Left renal cortex interstitium (tissue), 4 donors: ENCODE results near the gene SFTPD. TPM values are rescaled to one million over a fixed set of nuclear protein-coding genes. Genes with fewer than 3 reads are reported as not detected.
"Not testable (repeated sequence)": the region's sequence is repeated elsewhere in the genome, so short reads cannot be mapped to it uniquely, and the experiment has no call there.

ENCODE experiments used
- DNase-seq, 4 donors: peaks; one replicate each; pipeline ENCODE4 v3.0.0-alpha.2; 2013; ENCODE audit warnings: low read depth in 4 of 4, low spot score in 2 of 4, missing footprints in 1 of 4
- polyA plus RNA-seq, 4 donors: library from polyadenylated mRNA; unstranded; fragments of 120-200 nt; gene quantifications; one replicate each; pipeline ENCODE4 v1.2.1, GENCODE V29; 2013; ENCODE audit not compliant: insufficient read length in 4 of 4

Gene SFTPD
- polyA plus RNA-seq, 4 donors = 0.97 to 2.0 (median 1.3) TPM

DNA sequence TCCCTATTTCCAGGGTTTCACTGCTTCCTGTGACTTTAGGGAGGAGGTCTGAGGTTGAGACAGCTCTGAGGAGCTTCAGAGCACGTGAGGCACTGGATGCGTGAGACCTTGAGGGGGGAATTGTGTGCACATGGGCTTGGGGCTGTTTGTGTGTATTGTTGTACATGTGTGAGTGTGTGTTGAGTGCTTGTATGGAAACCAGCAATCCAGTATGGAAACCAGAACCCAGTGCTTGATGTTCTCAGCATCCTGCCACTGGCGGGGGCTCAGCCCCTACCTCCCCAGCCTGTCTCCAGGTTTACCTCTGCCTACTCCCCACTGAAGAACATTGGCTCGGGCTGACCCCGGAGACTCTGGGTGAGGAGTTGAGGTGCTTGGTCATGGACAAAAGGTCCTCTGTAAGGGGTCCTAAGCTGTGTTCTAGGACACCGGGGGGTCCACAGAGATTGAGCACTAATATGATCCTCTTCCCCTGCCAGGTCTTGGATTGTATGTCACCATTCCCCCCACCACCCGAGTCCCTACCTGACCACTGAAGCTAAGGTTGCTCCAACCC is 20.8 kb downstream of the SFTPD start:
- DNase-seq = no peak

DNA sequence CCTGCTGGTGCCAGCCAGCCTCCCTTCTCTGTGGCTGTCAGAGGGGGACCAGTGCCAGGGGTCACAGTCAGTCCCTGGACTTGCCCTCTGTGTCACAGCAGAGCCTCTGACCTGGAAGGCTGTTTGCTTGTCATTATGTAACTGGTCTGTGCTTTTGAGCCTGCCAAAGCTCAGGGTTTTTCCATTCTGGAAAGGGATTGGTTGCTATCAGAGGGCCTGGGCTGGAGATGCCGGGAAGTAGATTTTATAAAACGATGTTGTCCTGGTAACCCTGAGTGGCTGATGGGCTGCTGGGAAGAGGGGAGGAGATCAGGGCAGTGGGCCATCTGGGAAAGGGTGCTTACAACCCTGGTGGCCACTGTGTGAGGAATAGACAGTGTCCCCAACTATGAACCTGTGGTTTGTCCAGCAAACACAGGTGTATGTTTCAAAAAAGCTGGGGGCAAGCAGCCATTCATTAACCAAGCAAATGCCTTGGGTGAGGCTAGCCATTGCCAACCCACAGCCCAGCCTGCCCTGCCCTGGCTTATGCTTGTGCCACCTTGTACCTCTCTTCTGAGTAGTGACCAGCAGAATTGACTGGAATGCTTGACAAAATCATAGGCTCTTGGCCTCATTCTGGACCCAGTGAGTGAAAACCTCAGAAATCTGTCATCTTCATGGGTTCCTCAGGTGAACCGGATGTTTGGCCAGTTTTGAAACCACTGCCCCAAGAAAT is 21.6 kb downstream of the SFTPD start:
- no peak for DNase-seq

DNA sequence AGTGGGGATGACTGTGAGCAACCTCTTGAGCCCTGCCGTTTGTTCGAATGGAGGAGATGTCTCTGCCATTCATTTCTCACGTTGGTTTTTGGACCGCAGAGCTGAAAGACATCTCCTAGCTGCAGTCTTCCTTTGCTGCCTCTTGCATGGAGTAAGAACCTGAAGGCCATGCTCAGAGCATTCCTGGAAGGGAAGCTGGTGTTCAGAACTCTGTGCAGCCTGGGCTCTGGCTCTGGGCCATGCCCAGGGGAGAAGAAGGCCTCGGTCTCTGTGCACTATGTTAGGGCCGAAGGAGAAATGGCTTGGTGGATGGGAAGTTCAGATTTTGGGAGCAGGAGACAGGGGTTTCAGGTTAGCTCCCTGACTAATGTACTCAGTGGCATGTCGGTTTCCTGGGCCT is 22.9 kb downstream of the SFTPD start:
- no peak for DNase-seq

DNA sequence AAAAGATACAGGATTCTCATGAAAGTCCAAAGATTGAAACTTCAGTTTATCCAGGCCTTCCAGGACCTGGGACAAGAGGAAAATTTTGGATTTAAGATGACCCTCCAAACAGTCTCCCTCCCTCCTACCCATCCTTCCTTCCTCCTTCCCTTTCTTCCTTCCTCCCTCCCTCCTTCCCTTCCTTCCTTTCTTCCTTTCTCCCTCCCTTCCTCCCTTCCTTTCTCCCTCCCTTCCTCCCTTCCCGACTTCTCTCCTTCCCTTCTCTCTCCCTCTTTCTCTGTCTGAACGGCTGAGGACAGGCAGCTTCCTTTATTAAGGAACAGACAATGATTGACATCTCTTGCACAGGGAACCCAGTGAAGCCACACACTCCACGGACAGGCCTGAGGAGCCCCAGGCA is 23.3 kb downstream of the SFTPD start:
- no peak for DNase-seq

DNA sequence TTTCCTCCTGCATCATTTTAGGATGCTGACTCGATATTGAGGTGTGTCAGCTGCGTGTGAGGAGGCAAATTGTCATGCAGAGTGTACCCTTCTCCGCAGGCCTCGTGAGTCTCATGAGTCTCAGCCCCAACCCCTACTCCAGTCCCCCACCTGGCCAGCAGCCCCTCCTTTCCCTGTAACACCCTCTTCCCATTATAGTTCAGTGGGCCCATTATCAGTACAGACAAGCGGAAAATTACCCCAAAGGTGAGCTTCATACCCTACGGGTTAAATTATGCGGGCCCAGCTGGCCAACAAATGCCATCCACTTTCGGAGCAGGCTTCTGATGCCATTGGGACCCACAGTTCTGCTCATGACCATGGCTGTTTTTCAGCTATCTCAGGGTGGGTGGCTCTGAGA is 25.2 kb downstream of the SFTPD start:
- no peak for DNase-seq

DNA sequence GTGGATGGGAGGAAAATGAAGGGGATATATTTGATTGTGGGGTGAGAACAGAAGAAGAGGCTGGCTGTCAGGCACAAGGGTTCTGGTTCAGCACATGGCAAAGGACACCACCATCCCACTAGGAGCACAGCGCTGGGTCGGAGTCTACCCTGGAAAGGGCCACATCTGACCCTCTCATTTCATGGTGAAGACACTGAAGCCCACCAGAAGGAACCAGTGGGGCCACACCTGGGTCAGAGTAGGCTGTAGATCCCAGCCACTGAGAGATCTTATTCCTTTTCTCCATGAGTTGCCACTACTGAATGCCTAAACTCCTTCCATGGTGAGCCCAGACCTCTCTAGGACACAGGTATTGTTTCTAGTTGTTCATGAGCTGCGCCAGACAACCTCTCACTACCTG is 25.8 kb downstream of the SFTPD start:
- no peak for DNase-seq

DNA sequence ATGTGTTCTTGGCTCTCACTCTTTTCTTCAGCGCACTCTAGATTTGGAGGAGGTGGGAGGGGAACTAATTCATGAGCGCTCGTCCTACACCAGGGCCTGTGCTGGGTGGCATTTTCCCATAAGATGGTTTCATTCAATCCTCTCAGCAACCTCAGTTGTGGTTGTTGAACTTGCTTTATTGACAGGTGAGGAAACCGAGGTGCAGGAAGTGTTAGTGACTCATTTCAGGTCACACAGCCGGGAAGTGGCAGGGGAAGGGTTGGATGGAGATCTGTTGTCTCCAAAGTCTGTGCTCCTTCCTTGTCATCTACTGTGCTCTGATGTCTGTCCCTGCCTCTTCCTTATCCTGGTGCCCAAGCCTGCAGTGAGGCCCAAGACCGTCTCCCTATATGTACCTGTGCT is 26.9 kb downstream of the SFTPD start:
- not testable (repeated sequence) for DNase-seq

DNA sequence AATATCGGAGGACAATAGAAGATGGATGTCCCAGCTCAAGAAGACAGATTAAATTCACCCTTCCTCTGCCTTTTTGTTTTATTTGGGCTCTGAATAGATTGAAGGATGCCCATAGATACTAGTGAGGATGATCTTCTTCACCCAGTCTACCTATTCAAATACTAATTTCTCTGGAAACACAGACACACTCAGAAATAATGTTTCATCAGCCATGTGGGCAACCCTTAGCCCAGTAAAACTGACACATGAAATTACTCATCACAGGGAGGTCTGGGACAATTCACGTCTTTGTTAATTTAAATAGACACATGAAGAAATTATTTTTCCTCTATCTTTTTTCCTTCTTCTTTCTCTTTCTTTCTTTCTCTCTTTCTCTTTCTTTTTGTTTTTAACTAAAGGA is 33.1 kb downstream of the SFTPD start:
- not testable (repeated sequence) for DNase-seq

DNA sequence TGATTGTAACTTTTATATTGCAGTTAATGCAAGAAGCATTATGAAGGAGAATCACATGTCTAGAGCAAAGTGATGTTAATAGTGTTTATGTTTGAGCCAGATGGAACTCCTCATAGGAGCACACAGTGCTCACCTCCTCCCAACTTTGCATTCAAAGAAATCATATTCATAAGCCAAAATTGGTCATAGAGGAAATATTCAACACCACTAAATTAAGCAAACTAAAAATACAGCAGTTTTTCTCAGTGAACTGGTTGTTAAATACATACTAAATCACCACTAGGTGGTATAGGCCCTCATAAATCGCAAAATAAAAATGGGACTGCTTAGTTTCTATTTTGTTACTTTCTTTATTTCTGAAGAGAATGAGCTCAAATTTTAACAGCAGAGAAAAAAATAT is 34.4 kb downstream of the SFTPD start:
- DNase-seq = not testable (repeated sequence)

DNA sequence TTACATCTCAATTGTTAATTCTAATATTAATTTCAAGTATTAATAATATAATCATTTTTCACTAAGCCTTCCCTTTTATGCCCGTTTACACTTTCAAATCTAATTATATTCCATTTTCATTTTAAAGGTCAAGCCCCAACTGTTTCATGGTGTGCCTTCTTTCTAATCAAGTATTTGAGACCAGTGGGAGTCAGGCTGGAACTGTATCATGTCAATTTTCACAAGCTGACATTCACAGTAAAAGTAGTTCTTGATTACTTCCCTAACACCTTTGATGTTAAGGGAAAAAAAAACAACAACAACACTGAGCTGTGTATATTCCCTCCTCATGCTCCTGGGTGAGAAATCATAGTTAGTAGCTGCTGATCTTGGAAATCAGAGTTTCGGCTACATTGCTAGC is 38.1 kb downstream of the SFTPD start:
- DNase-seq = no peak

DNA sequence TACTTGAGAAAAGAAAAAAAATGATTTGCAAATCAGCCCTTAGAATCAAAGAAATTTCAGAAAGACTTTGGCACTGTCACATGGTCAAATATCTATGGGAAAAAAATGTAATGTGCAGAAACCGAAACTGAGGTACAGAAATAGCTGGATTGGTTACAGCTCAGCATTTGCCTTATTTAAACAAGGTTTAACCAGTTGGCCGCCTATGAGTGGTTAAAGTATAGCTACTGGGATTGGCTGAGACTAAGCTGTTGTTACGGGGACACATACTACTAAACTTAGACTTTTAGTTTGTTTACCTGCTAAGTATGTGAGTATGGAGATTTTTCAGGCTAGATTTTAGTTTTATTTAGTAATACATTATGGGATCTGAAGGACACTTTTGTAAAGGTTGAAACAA is 38.6 kb downstream of the SFTPD start:
- DNase-seq = no peak

DNA sequence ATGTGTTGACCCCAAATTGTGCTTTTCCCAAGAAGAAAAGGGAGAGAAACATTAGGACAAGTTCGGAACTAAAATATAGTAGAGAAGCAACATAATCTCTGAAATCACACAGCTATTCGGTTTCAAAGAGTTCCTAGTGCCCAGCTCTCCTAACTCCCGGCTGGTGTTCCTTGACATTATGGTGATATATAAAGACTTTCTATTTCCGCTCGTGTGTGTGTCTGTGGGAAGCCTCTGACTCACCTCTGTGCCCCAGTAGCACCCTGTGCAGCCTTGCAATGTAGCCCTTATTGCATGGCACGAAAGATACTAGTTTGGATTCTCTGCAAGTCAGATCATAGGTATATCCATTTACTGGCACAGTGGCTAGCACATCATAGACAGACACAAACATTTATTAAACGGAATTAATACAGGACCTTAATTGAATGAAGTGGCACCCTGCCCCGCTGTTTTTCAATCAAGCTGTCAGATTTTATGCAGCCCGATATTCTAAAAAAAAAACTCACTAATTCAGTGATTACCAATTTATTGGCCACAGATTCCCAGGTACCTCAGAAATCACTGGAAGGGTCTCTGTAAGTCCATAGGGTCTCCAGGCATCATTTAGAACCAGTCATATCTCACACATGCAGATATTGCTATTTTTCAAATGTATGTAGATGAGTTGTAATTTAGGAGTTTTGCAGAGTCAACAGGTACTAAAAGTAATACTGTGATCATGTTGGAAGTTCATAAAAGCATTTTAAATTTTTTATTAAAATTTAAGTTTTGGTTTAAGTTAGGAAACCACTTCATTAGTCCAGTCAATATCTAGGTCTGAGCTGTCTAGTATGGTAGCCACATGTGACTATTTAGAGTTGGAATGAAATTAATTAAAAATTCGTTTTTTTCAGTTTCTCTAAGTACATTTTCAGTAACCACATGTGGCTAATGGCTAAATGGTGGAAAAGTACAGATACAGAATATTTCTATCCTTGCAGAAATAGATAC is 43.3 kb downstream of the SFTPD start:
- DNase-seq = peak in 1 of 4 donors; percentile 8

DNA sequence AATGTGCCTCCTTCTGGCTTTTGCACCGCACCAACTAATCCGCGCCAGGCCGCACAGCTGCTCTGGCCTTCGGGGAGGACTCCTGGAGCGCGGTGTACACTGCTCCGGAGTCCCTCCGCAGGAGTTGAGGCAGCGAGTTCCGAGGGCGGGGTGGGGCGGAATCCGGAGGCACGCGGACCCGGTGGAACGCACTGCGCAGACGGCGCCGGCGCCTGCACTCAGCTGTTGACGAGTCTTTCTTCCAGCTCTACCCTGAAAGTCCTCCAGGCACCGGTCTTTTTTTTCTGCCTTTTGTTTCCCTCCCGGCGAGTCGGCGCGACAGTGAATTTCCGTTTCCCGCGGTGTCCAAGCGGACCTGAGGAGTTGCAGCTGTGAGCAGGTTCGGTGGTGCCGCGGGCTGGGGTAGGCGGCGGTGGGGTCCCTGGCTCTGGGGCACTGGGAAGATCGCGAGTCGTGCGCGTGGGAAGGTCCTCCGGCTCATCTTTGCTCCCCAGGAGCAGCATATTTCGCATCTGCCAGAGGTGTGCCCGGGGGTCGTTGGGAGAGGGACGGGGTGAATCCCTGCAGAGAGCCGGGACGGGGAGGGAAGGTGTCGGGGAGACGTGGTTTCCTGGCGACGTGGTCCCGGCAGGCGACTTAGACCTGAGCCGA is 44.1 kb downstream of the SFTPD start:
- DNase-seq = peak; percentile 46 to 71 (median 54)

DNA sequence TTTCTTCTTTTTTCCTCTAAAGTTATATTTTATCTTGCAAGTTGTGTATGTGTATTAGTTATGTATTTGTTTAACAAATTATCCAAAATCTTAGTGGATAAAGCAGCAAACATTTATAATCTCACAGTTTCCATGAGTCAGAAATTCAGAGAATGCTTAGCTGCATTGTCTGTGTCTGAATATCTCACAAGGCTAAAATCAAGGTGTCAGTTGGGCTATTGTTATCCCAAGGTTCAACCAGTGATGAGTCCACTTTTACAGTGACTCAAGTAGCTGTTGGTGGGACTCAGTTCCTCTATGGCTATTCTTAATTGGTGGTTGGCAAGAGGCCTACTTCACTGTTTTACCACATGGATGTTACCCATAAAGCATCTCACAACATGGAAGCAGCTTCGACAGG is 47.3 kb downstream of the SFTPD start:
- DNase-seq = not testable (repeated sequence)

DNA sequence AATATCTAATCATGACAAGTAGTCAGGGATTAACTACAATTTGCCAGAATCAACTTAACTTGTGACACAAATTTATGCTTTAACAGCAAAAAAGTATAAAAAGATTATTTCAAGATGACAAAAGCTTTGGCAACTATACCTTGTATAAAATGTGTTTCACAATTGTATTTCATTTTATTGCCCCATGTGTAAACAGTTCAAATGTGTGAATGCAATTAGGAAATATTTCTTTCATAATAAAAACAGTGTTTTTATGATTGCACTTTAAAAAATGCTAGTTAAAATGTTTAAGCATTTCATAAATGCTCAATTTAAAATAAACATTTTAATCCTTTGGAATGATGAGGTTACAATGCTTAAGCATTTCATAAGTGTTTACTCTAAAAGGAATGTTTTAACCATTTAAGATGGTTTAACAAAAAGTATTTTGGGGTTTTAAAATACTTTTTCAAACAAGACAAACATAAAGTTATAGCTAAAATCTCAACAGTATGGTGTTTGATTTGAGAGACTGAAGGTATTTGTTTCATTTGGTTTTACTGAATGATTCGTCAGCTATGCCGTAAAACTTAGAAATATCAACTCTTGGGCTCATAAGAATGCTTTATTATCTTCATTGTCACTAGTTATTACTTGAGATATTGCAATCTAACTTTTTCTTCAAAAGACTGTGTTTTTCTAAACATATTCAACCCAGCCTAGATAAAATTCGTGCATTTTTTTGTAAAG is 50.1 kb downstream of the SFTPD start:
- DNase-seq = no peak

DNA sequence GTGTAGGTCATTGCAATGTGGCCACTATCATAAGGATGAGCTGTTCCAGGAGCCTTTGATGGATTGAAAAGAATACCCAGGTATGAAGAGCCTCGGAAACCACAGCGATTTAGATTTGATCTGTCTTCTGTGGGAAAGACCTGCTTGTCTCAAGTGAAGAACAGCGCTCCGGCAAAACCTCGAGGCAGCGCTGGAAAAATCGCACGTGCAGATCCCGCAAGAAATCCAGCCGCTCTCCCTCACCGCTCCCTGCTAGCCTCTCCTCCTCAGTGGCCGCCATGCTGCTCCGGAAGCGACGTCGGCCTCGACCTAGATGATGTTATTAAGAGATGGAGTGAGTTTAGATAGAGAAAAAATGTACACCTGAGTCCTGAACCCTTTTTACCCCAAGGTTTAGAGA is 56.0 kb downstream of the SFTPD start:
- DNase-seq = not testable (repeated sequence)

DNA sequence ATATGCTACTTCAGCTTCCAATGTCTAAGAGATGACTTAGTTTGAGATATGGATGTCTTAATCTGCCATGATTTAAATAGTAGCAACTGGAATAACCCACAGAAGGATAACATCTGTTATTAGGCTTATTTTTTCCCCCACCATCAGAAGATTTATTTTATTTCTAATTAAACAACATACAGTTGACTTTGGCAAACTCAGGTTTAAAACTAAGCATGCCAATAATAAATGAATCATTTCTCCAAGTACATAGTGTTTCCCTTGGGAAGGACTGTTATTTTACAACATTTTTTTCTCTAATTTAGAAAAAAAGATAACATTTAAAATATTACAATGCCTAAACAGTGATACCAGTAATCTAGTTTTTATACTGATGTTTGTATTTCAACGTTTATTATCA is 58.4 kb downstream of the SFTPD start:
- DNase-seq = no peak

DNA sequence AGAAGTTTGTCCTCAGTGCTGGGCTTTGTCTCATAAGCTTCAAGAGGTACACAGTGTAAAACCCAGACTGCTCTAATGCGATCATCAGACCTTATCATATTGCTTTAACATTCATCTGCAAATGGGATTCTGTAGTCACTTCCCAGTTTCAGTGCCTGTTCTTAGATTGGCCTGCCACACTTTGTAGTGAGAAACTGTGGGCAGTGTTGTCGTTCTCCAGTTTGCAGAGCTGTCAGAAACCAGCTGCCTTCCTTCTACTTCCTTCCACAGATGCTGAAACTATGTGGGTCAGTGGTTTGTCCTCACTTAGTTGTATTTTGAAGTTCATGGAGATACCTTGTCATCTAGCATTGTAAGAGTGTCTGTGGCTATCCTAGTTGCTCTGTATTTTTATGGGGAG is 59.9 kb downstream of the SFTPD start:
- peak in 1 of 4 donors; percentile 15 for DNase-seq
